GM06990 (cell line): ENCODE measurements around the gene GYG1.

Experiments used
- DNase-seq: peaks from one replicate; pipeline ENCODE4 v3.0.0-alpha.2; 2011; ENCODE audit not compliant: insufficient read length; ENCODE audit errors: extremely low read depth
- H3K27me3 ChIP-seq: replicated peaks from 2 replicates; pipeline ENCODE4 v1.6.0; 2011; ENCODE audit warnings: low read length; ENCODE audit not compliant: control insufficient read depth, insufficient read depth
- H3K36me3 ChIP-seq: 2 replicates; pipeline ENCODE4 v1.5.1; 2011; ENCODE audit warnings: low read length; ENCODE audit not compliant: control insufficient read depth, insufficient read depth
- H3K4me3 ChIP-seq: replicated peaks from 2 replicates; pipeline ENCODE4 v1.5.1; 2011; ENCODE audit warnings: low read depth, mild to moderate bottlenecking, control low read depth, low read length
- CTCF ChIP-seq: IDR thresholded peaks from 2 replicates; pipeline ENCODE4 v1.5.1; 2011; ENCODE audit warnings: low read length, control low read depth, mild to moderate bottlenecking, inconsistent platforms; ENCODE audit not compliant: insufficient read depth, poor library complexity, severe bottlenecking

Gene GYG1

GRCh38 chr3:149026718-149027117 lies 35.4 kb downstream of the GYG1 start:
- no peak for TF ChIP-seq CTCF
- H3K27me3 ChIP-seq: no peaks in the 10 kb centered on the region
- H3K4me3 ChIP-seq: no peak overlapping the region
- H3K36me3 ChIP-seq: peaks cover 8% of the 10 kb centered on the region
- DNase-seq: no peak

GRCh38 chr3:149031096-149031495 lies 39.8 kb downstream of the GYG1 start:
- Histone ChIP-seq H3K4me3 (no peak overlapping the region), H3K36me3 (peaks cover 5% of the 10 kb centered on the region), H3K27me3 (no peaks in the 10 kb centered on the region)
- no peak for TF ChIP-seq CTCF
- DNase-seq: no peak

GRCh38 chr3:149037684-149038083 lies 46.3 kb downstream of the GYG1 start:
- peaks cover 3% of the 10 kb centered on the region; the same call in 1 of the 2 replicates for H3K36me3 ChIP-seq
- no peak for TF ChIP-seq CTCF
- H3K27me3 ChIP-seq: no peaks in the 10 kb centered on the region
- H3K4me3 ChIP-seq: no peak overlapping the region
- DNase-seq: no peak

GRCh38 chr3:149038322-149038721 lies 47.0 kb downstream of the GYG1 start:
- Histone ChIP-seq H3K36me3 (peaks cover 3% of the 10 kb centered on the region; the same call in 1 of the 2 replicates), H3K4me3 (no peak overlapping the region), H3K27me3 (no peaks in the 10 kb centered on the region)
- DNase-seq: no peak
- no peak for TF ChIP-seq CTCF

- Histone ChIP-seq H3K36me3 (peaks cover 3% of the 10 kb centered on the region; the same call in 1 of the 2 replicates), H3K27me3 (no peaks in the 10 kb centered on the region), H3K4me3 (no peak overlapping the region; the same call in 1 of the 2 replicates)
- DNase-seq: peak; percentile 29
- TF ChIP-seq CTCF: no peak
Observed at GRCh38 chr3:149042789-149043386, 51.5 kb downstream of the GYG1 start.

GRCh38 chr3:149044339-149045083 lies 53.2 kb downstream of the GYG1 start:
- H3K27me3 ChIP-seq: no peaks in the 10 kb centered on the region
- H3K4me3 ChIP-seq: no peak overlapping the region
- no peaks in the 10 kb centered on the region for H3K36me3 ChIP-seq
- no peak for DNase-seq
- no peak for TF ChIP-seq CTCF
